GM10248 (cell line): ENCODE results near the gene MYO1F.

ENCODE experiments used
- CTCF ChIA-PET: fragments of 300-600 bp; sonication (Branson Sonifier 250); formaldehyde crosslinking; extraction: SDS; loops from one replicate; lab custom pipeline; 2021; ENCODE audit warnings: antibody characterized with exemption; lab: Yijun Ruan, JAX
- POLR2A ChIA-PET: fragments of 350-650 bp; sonication (Branson Sonifier 250); formaldehyde crosslinking; extraction: SDS; loops from one replicate; lab custom pipeline; 2020; ENCODE audit warnings: antibody characterized with exemption; lab: Yijun Ruan, JAX
- DNase-seq: peaks from one replicate; pipeline ENCODE4 v3.0.0; 2012; ENCODE audit errors: extremely low spot score
- TF ChIP-seq, protein P1 (sequence below): IDR thresholded peaks from 2 replicates; pipeline ENCODE4 v1.5.1; 2012; ENCODE audit warnings: mild to moderate bottlenecking, low read depth; ENCODE audit errors: extremely low read depth, missing control alignments, control extremely low read depth

Gene MYO1F

DNA sequence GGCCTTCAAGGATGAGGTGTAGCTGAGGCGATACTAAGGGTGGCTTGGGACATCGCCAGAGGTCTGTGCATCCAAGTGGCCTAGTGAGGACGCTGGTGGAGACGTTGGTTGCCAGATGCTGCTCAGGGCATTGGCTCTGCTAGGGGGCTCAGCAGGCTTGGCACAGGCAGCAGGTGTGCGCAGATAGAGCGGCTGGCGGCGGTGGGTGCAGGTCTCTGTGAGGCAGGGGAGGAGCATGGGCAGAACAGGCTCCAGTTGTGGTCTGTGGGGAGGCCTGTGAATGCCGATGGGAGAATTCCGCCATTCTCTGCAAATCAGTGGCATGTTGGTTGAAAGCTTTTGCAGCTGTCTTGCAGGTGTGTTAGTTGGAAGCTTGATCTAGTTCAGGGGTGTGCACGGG lies 96.0 kb downstream of the MYO1F start:
- ChIA-PET CTCF (interaction anchor here (1.3 kb wide), 1 partner anchor 18 kb away, joined by 3 read pairs; no protein-coding TSS in a partner anchor), POLR2A (no interaction called here)
- DNase-seq, result no peak
- TF ChIP-seq, protein P1, sequence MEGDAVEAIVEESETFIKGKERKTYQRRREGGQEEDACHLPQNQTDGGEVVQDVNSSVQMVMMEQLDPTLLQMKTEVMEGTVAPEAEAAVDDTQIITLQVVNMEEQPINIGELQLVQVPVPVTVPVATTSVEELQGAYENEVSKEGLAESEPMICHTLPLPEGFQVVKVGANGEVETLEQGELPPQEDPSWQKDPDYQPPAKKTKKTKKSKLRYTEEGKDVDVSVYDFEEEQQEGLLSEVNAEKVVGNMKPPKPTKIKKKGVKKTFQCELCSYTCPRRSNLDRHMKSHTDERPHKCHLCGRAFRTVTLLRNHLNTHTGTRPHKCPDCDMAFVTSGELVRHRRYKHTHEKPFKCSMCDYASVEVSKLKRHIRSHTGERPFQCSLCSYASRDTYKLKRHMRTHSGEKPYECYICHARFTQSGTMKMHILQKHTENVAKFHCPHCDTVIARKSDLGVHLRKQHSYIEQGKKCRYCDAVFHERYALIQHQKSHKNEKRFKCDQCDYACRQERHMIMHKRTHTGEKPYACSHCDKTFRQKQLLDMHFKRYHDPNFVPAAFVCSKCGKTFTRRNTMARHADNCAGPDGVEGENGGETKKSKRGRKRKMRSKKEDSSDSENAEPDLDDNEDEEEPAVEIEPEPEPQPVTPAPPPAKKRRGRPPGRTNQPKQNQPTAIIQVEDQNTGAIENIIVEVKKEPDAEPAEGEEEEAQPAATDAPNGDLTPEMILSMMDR, result no peak

DNA sequence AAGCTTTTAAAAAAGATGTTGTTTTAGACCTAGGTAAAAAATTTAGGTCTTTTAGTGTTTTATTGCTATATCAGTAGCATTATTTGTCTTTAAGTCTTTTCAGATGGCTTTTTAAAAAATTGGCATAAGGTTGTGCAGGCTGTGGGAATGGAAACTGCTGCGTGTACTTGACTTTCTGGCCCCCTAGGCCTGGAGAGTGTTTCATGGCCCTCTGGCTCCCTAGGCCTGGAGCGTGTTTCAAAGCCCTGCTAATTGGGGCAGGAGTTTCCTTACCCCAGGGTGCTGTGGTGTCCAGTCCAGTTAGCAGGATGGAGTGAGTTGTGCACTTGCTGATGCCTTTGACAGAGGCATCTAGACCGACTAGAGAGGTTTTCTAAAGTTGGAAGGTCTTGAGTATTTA lies 98.6 kb downstream of the MYO1F start:
- POLR2A ChIA-PET, result interaction anchor here (0.6 kb wide), 1 partner anchor 153 kb away, joined by 6 read pairs; no protein-coding TSS in a partner anchor
- TF ChIP-seq, protein P1, result no peak
- CTCF ChIA-PET, result interaction anchor here (1.4 to 1.5 kb wide), 2 partner anchors 15 to 21 kb away, joined by 3 read pairs; no protein-coding TSS in a partner anchor

DNA sequence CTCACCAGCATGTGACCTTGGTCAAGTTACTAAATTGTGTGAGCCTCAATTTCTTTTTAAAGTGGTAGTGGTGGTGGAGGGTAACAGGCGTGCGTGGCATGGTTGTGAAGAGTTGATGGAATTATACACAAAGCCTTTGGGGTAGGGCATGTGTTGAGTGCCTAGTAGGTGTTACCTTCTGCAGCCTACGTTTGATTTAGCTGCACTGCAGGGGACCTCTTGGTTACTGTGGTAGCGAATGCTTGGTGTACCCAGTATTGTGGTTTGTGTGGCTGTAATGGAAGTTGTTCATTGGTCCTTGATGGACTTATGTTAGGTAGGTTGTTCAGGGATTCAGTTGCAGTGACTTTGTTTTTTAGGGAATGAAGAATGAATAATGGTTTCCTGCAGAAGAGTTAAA lies 99.4 kb downstream of the MYO1F start:
- CTCF ChIA-PET, result no interaction called here
- POLR2A ChIA-PET, result no interaction called here
- no peak for DNase-seq
- TF ChIP-seq, protein P1, result no peak

More for the DNA sequence above, 98.6 kb downstream of the MYO1F start:
- no peak for DNase-seq

DNA sequence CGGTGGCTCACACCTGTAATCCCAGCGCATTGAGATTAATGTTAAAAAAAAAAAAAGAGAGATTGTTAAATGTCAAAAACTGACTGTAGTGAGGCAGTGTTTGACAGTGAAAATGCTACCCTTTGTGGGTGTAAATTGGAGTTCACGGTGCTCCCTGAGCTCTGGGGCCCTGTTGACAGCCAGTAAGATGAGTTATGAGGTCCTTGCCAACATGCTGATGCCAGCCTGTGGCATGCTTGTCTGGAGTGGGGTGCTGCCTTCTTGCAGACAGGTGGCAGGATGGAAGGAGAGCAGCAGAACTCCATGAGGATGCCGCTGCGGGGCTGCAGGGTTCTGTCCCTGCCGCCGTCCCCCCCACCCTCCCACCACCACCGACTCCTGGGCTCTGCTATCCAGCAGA lies 100.7 kb downstream of the MYO1F start:
- ChIA-PET CTCF (interaction anchor here (1.0 to 1.7 kb wide), 3 partner anchors 10 to 123 kb away, joined by 3 to 4 read pairs (median 4); no protein-coding TSS in a partner anchor), POLR2A (no interaction called here)
- TF ChIP-seq, protein P1, result no peak
- DNase-seq, result no peak

DNA sequence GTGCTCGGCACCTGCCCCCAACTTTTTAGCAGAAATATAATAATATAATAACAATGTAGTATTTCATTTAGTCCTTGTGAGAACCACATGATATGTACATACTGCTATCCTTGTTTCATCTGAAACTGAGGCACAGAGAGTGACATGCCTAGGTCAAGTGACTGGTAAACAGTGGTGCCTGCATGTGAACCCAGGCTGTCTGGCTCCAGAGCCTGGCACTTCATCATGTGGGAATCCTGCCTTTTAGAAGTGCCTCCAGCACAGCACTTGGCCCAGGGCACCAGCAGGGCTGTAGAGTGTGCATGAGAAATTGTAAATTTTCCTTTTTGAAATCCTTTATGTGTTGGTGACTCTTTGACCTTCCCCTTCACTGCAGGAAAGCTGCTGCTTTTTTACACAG lies 102.2 kb downstream of the MYO1F start:
- ChIA-PET POLR2A (interaction anchor here (0.6 kb wide), 2 partner anchors 13 to 19 kb away, joined by 7 read pairs; no protein-coding TSS in a partner anchor), CTCF (interaction anchor here (1.2 kb wide), 1 partner anchor 31 kb away, joined by 5 read pairs; no protein-coding TSS in a partner anchor)
- no peak for DNase-seq
- TF ChIP-seq, protein P1, result no peak

DNA sequence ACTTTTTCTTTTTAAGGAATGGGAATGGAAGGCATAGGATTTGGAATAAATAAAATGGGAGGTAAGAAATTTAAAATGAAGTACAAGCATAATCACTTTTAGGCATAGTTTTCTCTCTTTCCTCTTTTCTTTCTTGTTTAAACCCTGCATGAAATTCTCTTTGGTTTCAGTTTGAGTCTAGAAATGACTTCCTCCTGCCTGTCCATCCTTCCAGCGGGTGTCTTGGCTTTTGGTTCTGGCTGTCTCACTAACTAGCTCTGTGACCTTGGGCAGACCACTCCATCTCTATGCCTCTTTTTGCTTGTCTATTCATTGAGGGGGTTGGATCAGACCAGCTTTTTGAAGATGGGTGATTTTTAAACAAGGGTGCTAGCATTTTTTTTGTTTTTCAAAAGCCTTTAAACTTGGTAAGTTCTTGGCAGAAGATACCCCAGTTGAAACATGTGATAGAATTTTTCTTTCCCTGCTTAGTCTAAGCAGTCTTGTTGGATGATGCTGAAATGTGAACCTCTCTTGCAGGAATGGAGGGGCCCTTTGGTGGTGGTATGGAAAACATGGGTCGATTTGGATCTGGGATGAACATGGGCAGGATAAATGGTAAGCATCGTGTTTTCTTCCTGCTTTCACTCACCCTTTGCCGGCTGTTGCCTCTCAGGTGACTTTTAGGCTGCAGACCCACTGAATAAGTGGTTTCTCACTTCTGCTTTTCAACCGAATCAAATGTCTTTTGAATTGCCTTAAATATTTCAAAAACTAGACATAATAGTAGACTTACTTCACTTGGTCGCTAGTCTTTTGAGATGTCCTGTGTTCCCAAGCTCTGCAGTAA lies 103.4 kb downstream of the MYO1F start:
- CTCF ChIA-PET, result interaction anchor here (0.9 to 1.4 kb wide), 2 partner anchors 13 to 61 kb away, joined by 3 to 5 read pairs; partner anchors contain the start of gene MARCHF2

More for the DNA sequence above, 103.4 kb downstream of the MYO1F start:
- TF ChIP-seq, protein P1, result no peak
- POLR2A ChIA-PET, result interaction anchor here (0.6 kb wide), 1 partner anchor 10 kb away, joined by 6 read pairs; no protein-coding TSS in a partner anchor
- peak; percentile 73 for DNase-seq
